ENCODE data around the gene GRIK1.

DNA sequence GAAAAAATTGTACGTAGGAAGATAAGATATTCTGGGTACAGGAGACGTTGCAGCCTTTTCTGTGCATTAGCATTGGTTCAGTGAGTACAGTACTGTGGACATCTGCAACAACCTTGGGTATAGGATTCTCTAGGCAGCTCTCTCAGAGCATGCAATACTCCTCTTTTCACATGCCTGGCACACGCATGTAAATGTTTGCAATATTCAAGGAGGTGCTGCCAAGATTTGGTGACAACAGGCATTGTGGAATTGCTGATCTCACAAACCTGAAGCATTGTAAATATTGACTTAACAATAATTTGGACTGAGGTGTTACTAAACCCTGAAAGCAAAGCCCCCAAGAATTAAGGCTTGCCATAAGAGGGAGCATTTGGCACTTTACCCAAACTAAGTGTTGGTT is 126.8 kb downstream of the GRIK1 start:
- TF ChIP-seq, protein P1, sequence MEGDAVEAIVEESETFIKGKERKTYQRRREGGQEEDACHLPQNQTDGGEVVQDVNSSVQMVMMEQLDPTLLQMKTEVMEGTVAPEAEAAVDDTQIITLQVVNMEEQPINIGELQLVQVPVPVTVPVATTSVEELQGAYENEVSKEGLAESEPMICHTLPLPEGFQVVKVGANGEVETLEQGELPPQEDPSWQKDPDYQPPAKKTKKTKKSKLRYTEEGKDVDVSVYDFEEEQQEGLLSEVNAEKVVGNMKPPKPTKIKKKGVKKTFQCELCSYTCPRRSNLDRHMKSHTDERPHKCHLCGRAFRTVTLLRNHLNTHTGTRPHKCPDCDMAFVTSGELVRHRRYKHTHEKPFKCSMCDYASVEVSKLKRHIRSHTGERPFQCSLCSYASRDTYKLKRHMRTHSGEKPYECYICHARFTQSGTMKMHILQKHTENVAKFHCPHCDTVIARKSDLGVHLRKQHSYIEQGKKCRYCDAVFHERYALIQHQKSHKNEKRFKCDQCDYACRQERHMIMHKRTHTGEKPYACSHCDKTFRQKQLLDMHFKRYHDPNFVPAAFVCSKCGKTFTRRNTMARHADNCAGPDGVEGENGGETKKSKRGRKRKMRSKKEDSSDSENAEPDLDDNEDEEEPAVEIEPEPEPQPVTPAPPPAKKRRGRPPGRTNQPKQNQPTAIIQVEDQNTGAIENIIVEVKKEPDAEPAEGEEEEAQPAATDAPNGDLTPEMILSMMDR (IDR thresholded peaks at IDR 0.05; ENCODE audit: borderline replicate concordance, extremely low read depth, low read length, poor library complexity, severe bottlenecking) = no peak
- no peak for TF ChIP-seq EZH2 (IDR thresholded peaks at IDR 0.05; ENCODE audit: borderline replicate concordance, low read depth, low read length, severe bottlenecking)
